H4 (cell line): ENCODE results near the gene TOMM5. TPM values are rescaled to one million over a fixed set of nuclear protein-coding genes. Genes with fewer than 3 reads are reported as not detected.
A peak's percentile ranks its signal among the peaks of the same experiment; 100 is the strongest.
"Not testable (repeated sequence)": the region's sequence is repeated elsewhere in the genome, so short reads cannot be mapped to it uniquely, and the experiment has no call there.

Experiments used
- DNase-seq: peaks from one replicate; pipeline ENCODE4 v3.0.0-alpha.2; 2015; ENCODE audit warnings: low spot score
- total RNA-seq: library from RNA; depleted of rRNA; stranded (reverse); fragments of >200 nt; shearing (Covaris generic); gene quantifications from 2 replicates; pipeline ENCODE4 v1.2.3, GENCODE V29; 2014

Gene TOMM5
- total RNA-seq, 1 experiment from 2014 or later = 397 TPM

- DNase-seq = no peak
Measured at GRCh38 chr9:37611961-37612360, 19.6 kb upstream of the TOMM5 start.

- DNase-seq = no peak
Measured at GRCh38 chr9:37611014-37611413, 18.6 kb upstream of the TOMM5 start.

DNA sequence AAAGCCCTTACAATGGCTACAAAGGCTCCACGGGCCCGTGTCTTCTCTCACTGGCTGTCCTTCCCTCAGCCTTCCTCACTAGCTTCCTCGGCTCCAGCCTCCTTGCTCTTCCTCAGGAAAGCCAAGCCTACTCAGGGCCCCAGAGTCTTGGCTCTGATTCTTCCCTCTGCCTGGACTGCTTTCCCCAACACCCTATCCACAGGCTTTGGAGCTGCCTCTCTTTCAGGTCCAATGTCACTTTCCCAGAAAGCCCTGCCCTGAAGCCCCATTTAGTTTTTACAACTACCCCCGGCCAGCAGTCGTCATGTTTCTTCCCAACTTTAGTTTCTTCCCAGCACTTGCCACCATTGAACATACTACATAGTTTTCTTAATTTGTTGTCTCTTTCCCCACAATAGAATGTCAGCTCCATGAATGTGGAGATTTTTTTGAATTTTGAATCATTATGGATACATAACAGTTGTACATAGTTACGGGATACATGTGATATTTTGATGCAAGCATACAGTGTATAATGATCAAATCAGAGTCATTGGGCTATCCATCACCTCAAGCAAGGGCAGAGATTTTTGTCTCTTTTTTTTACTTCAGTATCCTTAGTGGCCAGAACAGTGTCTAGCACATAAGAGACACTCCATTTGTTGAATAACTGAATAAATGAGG, 17.5 kb upstream of the TOMM5 start:
- DNase-seq = no peak

DNA sequence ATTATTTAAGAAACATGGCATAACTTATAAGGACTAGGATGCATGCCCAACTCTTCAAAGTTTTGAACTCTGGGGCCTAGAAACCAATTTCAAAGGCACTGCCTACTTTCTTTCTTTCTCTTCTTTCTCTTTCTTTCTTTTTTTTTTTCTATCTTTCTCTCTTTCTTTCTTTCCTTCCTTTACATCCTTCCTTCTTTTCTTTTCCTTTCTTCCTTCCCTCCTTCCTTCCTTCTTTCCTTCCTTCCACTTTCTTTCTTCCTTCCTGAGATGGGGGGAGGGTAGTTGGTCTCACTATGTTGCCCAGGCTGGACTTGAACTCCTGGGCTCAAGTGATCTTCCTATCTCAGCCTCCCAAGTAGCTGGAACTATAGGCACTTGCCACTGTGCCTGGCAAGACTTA, 15.9 kb upstream of the TOMM5 start:
- no peak for DNase-seq

DNA sequence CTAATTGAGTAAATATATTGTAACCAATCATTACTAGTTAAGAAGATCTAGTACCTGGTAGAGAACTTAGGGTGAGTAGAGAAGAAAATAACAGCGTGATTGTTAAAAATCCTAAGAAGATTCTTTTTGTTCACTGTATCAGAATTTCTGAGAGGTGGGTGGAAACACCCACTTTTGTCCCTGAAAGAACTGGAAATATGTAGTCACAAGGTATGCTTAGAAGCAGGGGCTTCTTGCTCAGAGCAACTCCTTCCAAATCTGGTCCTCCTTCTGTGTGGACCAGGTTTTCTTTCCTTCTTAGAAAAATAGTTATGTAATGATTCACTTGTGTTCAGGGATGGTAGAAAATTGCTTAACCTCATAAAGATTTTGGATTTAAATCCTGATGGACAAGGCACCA, 11.9 kb upstream of the TOMM5 start:
- DNase-seq = no peak

DNA sequence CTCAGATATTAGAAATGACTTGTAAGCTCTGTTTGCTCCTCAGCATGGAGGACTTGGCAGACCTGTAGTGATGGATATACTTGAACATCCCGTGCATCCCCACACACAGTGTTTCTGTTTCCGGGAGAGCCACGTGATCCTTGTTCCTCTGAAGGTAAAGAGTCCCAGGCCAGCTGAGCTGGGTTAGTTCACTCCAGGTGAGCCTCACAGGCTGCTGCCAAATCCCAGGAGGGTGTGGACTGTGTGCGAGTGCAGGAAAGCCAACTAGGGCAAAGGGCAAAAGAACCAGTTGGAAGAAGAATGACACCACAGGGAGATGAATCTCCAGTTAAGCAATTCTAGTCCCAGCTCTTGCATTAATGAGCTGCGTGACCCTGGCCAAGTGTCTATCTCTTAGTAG, 10.4 kb upstream of the TOMM5 start:
- DNase-seq = no peak

DNA sequence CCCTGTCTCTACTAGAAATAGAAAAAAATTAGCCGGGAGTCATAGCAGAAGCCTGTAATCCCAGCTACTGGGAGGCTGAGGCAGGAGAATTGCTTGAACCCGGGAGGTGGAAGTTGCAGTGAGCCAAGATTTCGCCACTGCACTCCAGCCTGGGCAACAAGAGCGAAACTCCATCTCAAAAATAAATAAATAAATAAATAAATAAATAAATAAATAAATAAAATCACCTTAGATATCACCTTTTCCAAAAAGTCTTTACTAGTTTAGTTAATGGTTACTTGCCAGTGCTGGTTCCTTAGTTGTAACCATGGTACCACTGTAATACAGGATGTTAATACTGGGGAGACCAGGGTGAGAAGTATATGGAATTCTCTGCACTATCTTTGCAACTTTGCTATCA, 9.7 kb upstream of the TOMM5 start:
- DNase-seq = not testable (repeated sequence)

GRCh38 chr9:37596504-37596903, 4.1 kb upstream of the TOMM5 start:
- no peak for DNase-seq

- no peak for DNase-seq
Measured at GRCh38 chr9:37593883-37594448, 1.6 kb upstream of the TOMM5 start.

DNA sequence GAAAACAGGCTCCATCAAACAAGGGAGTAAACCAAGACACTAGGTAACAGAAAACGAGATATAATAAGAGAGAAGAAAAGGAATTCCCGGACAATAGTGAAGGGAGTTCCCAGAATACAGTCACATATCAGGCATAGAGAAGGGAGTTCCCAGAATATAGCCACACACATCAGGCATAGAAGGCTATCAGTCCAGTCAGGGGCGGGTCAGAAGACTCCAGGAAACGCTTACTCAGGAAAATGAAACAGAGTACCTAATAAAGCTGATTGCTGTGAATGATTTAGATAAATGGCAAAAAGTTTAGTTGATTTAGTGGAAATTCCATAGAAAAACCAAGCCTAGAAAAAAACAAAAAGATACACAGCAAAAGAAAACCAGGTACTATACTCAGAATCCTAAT, 4.9 kb downstream of the TOMM5 start:
- no peak for DNase-seq

DNA sequence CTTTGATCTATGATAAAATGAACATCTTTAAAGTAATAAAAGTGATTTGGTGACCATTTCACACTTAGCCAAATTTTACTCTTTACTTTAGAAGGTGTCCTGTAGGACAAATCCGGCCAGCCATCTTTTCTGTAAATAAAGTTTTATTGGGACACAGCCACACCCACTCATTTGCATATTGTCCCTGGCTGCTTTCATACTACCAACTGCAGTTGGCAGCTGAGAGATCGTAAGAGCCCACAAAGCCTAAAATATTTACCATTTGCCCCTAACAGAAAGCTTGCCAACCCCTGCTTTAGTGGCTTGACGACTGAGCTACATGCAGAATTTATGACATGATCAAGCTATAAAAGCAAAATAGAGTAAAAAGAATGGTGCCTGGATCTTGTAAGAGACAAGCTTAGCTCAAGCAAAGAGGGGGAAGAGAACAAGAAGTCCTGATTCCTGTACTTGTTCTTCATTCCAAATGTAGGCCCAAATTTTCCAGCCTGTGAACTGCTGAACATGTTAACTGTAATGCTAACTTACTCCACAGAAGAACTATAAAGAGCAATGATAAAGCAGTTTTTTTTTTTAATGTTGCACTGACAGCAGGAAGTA, 8.8 kb downstream of the TOMM5 start:
- no peak for DNase-seq

- DNase-seq = peak; percentile 51
Measured at GRCh38 chr9:37582548-37583157, 9.7 kb downstream of the TOMM5 start.

DNA sequence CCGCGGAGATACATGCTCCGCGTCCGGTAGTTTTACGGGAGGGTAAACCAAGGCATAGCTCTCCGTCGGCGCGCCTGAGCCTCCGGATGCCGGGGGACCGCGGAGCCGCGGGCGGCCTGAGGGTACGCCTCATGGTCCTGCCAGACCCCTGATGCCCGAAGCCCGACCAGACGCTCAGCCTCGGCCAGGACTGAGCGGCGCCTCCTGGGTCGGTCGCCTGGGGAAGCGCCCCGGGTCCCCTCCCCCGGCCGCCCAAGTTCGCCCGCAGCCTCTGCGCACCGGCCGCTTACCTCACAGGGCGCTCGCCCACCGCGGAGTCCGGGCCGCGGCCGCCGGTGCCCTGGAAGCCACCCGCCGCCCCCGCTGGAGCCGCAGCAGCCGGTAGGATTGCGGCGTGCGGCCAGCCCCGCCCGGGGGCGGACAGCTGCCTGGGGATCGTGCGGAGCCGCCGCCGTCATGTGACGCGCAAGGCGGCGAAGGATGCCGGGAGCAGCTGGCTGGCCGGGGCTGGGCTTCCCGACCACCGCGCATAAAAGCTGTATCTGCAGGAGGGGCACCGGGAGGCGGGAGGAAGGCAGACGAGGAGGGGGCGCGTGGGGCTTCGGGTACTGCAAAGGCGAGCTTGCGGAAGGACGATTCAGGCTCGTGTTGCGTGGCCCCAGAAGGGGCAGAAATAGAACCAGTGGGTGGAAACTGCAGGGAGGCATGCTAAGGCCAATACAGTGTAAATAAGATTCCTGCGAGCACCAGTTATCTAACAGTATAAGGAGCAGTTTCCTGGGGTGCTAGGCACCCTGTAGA, 16.3 kb downstream of the TOMM5 start, which contains the start of gene FBXO10:
Gene FBXO10, minus strand, starts transcription at position 460 of the 801 bp plus-strand sequence. CDS start 34,612 bp downstream, outside the sequence.
- DNase-seq = peak; percentile 46

DNA sequence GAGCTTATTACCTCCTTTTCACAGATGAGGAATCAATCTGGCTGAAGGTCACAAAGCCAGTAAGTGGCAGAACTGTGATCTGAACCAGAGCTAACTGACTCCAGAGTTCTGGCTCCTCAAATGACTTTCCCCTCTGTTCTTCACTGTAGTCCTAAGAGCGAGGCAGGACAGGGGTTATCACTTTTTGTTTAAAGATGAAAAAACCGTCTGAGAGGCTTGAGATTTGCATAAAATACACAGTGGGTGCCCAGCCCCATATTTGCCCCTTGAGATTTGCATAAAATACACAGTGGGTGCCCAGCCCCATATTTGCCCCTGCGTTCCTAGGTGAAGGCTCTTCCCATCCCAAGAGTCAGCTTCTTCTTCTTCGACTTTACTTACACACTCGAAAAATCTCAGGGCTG, 16.9 kb downstream of the TOMM5 start:
- no peak for DNase-seq

- DNase-seq = no peak
Measured at GRCh38 chr9:37575001-37575400, 17.4 kb downstream of the TOMM5 start.

DNA sequence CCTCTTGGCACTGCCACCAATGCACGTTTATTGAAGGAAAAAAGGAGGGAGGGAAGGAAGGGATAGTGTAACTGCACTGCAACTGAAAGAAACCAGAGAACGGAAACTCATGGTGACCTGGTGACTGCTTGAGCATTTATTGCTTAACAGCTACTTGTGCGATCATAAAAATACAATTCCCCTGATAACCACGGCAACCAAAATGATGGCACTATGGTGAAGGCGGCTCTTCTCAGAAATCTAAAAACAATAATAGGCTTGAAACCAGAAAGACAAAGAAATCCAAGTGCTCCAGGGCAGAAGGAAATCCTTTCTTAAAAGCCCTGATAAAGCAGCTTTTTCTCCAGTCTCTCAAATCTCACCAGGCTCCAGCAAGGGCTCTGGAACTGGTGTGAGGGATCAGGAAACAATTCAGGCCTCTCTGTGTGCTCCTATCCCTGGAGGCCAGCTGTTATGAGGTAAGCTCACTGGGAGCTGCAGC, 18.1 kb downstream of the TOMM5 start:
- no peak for DNase-seq

DNA sequence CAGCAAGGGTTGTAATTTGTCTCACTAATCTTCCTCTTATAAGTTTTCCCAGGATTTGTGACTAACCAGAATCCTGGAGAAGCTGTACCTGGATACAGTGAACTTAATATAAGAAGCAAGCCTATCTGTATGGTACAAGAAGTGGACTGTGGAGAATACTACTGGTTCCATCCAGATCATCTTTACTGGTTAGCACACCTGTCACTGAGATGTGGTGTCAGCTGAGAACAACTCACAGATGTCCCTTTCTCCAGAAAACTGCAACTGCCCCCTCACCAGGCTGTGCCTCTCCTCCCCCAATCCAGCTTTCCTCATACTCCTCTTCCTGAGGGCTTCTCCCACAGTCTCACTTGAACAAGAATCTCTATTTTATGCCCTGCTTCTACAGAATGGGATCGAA, 21.1 kb downstream of the TOMM5 start:
- no peak for DNase-seq

DNA sequence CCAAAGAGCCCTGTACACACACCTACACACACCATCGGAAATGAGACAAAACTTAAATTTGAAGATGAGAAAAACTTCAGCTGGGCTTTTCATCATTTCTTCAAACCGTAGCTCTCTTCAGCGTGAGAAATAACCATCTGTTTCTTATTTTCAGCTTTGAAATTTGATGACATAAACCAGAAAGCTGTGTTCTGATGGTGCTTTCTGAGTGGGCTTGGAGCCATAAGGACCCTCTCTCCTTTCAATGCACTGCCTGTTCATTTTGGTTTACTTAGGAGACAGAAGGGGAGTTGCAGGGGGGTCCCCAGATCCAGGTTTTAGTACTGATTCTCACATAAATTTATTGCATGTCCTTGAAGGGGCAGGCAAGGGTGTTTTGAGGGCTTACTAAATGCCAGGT, 25.7 kb downstream of the TOMM5 start:
- no peak for DNase-seq

DNA sequence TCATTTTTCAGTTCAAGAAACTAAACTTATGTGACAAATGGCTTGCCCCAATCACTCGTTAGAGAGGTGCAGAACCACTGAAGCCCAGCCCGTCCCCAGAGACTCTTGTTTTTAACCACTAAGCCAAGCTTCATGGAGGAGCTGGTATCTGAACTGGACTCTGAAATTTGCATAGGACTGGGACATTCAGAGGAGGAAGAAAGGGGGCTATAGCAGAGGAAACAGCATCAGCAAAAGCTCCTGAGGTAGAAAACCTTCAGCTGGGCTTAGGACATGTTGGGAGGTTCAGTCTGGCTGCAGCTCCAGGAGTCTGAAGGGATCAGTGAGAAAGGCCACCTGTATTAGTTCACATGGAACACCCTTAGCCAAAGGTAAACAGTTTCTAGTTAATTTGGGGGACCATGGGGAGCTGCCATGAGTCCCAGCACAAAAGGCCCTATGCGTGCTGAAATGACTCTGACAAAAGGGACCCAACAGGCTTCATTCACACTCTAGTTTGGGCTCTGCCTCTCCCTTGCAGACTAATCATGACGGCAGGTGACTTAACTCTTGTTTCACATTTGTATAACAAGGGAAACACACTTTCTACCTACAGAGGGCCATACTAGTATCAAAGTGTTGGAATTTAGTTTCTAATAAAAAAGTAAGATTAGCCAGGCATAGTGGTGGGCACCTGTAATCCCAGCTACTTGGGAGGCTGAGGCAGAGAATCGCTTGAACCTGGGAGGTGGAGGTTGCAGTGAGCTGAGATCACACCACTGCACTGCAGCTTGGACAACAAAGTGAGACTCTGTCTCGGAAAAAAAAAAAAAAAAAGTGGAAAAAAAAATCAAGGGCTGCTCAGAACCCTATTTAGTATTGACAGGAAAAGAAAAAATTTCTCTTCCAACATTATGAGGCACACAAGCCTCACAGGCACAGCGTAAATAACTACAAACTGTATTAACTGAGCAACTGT, 26.5 kb downstream of the TOMM5 start:
- DNase-seq = no peak

DNA sequence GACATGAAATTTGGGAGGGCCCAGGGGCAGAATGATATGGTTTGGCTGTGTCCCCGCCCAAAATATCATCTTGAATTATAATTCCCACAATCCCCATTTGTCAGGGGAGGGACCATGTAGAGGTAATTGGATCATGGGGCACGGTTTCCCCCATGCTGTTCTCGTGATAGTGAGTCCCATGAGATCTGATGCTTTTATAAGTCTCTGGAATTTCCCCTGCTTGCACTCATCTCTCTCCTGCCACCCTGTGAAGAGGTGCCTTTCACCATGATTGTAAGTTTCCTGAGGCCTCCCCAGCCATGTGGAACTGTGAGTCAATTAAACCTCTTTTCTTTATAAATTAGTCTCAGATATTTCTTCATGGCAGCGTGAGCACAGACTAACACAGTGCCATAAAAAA, 27.5 kb downstream of the TOMM5 start:
- no peak for DNase-seq
